G401 (cell line): ENCODE measurements around the gene NFATC2. TPM values are rescaled to one million over a fixed set of nuclear protein-coding genes. Genes with fewer than 3 reads are reported as not detected.
"Not testable (repeated sequence)": the region's sequence is repeated elsewhere in the genome, so short reads cannot be mapped to it uniquely, and the experiment has no call there.

Experiments used
- DNase-seq: peaks from one replicate; pipeline ENCODE4 v3.0.0-alpha.2; 2015; ENCODE audit warnings: low spot score
- in situ Hi-C: cut with HindIII; loops from 2 replicates; pipeline ENCODE4 v1.10.0; 2016; ENCODE audit warnings: low sequenced_read_pairs, mixed read lengths
- total RNA-seq: library from RNA; depleted of rRNA; stranded (reverse); fragments of >200 nt; shearing (Covaris generic); gene quantifications from 2 replicates; pipeline ENCODE4 v1.2.3, GENCODE V29; 2014

The NFATC2 gene
- total RNA-seq, 1 experiment from 2014 or later = 0.95 TPM

GRCh38 chr20:51545515-51545914 is 3.0 kb upstream of the NFATC2 start:
- no peak for DNase-seq
- in situ Hi-C loops = no loop called here

DNA sequence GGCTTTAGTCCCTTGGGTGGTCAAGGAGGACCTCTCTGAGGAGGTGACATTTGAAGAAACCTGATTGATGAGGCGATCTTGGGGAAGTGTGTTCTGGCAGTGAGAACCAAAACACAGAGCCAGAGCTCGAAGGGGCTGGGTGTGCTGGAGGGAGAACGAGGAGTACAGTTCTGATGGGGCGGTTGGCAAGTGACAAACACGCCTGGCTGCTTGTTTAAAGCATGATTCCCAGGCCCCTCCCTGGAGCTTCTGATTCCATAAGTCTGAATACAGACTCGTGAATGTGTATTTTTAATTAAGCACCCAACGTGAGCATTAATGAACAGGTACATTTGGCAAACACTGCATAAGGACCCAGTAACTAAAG is 886 bp upstream of the NFATC2 start:
- no peak for DNase-seq
- in situ Hi-C loops = no loop called here

- in situ Hi-C loops = no loop called here
Observed at GRCh38 chr20:51542033-51542570, 417 bp downstream of the NFATC2 start.

DNA sequence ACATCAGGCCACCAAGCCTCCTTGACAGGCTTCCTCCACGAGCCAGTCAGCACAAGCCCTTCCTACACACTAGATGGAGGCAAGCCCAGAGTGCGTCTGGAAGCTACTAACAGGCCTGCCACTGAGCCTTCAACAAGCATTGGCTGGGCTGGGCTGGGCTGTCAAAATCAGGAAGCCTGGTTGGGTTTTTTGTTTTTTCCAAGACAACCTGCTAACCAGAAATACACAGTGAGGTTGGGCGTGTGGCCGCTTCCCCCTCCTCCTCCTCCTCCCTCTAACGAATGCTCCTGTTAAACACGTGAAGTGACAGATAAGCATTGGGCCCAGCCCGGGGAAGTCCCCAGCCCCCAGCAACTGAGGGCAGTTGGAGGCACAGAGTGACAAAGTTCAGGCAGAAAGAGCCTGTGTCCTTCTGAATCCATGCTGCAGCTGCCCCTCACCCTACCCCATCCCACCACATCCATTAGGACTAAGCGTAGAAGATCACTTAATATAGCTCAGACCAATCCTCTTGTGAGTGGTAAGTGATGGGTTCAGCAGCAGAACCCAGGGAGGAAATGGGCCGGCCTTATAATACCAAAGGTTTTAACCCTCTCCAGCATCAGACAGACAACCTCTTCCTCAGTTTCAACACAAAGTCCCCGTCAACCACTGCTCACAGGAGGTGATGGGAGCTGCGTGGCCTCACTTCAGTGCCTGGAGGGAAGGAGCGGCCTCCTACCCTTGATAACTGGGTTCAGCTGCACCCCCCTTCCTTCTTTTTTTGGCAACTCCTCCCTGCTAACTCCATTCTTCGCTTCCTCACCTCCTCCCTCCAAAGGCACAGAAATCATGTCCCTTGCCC is 1.1 kb downstream of the NFATC2 start:
- in situ Hi-C loops = no loop called here
- DNase-seq = peak; percentile 24

More at GRCh38 chr20:51542033-51542570, 417 bp downstream of the NFATC2 start:
- DNase-seq = no peak

DNA sequence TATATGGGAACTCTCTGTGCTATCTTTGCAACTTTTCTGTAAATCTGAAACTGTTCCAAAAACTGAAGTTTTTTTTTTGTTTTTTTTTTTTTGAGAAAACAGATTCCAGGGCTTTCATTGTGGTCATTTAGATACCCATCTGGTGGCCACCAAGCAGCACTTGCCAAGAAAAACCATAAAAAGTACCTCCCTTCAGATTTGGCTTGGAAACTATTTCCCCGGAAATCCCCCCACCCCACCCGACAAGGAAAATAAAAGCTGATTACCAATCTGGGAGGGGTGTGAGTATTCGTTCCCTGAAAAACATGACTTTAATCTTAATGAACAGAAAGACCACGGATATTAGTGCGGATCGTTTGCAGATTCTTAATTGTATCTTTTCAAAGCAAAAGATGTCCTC is 1.9 kb downstream of the NFATC2 start:
- in situ Hi-C loops = no loop called here

DNA sequence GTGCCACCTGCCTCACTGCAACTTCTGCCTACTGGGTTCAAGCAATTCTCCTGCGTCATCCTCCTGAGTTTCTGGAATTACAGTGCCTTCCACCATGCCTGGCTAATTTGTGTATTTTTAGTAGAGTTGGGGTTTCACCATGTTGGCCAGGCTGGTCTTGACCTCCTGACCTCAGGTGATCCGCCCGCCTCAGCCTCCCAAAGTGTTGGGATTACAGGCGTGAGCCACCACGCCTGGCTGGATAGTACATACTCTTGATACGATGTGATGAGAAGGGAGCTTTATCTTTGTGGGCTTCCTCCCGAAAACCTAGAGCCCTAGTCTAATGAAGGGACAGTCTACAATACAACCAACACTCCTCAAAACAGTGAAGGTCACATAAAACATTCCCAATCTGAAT is 2.4 kb downstream of the NFATC2 start:
- DNase-seq, in situ Hi-C loops: not testable (repeated sequence)

More for the DNA sequence above, 1.9 kb downstream of the NFATC2 start:
- DNase-seq = no peak

- in situ Hi-C loops = no loop called here
Observed at GRCh38 chr20:51536116-51537069, 6.1 kb downstream of the NFATC2 start.

DNA sequence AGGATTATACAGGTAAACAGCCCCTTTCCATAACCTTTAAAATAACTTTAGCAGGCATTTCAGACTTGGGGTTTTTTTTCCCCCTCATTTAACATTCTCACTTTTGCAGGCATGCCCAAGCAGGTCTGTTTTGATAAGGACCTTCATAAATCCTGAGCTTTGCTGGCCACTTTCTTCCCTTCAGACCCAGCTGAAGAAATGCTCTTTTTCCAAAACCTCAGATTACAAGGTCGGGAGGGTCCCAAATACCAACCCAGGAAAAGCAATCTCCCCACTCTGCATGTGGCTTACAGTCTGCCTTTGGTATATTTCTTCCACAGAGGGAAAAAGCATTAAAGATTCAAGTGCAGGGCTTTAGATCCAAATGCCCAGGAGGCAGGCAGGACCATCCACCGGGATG is 6.8 kb downstream of the NFATC2 start:
- in situ Hi-C loops = no loop called here
- DNase-seq = no peak

More at GRCh38 chr20:51536116-51537069, 6.1 kb downstream of the NFATC2 start:
- DNase-seq = no peak

- DNase-seq = no peak
- in situ Hi-C loops = no loop called here
Observed at GRCh38 chr20:51535075-51535386, 7.5 kb downstream of the NFATC2 start.

GRCh38 chr20:51533291-51534172 is 9.0 kb downstream of the NFATC2 start:
- DNase-seq = no peak
- in situ Hi-C loops = no loop called here

DNA sequence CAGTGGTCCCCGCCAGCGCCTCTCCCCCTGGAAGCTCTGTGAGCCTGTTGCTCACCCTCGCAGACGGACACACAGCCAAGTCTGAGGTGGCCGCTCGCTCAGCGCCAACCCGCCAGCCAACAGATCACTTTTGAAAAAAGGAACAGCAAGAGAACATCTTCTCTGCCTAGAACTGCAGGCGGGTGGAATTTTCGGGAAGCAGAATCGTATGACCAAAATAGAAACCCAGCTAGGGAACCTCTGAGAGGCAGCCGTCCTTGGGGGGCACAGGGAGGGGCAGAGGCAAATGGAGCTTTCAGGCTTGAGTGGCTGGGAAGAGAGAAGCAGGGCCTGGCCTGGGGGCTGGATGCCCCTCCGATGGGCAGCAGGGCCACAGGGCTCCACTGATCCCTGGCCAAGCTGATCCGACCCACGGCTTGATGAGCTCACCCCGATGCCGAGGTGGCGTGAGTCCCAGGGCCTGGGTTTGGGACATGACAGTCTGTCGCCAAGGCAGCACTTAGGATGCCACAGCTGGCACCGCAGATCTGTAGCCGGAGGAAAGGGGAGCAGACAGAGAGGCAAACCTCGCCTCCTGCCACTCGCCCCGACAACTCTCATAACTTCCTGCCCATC is 9.8 kb downstream of the NFATC2 start:
- DNase-seq = peak; percentile 9
- in situ Hi-C loops = no loop called here

DNA sequence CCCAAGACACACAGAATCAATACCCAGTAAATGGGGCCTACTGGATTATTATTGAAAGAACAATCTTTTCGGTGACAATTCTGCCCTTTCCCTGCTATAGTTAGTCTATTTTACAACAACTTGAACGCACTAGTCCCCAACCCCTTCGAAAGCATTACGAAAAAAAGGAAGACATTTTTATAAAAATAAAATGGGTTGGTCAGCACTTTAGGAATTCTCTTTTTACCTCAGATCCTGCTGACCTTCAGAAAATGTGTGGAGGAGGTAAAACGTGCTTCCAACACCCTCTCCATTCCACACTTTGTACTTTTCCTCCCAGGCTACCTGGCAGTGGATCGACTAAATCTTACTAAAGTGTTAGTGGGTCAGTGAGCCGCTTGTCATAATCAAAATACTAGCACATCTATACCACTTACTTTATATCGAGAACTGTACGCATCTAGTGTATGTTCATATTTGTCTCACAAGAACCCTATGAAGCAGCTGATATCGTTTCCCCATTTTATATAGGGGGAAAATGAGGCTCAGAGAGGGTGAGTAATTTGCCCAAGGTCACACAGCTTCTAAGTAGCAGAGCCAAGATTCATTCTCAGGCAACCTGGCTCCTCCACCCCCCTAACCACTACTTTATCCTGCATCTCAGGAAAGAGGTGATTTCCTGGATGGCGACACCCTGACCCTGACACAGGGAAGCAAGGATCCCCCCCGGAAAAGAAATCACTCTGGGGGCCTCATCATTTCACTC is 10.6 kb downstream of the NFATC2 start:
- in situ Hi-C loops = no loop called here

GRCh38 chr20:51531141-51531710 is 11.3 kb downstream of the NFATC2 start:
- in situ Hi-C loops = no loop called here
- DNase-seq = no peak

More for the DNA sequence above, 10.6 kb downstream of the NFATC2 start:
- DNase-seq = no peak

DNA sequence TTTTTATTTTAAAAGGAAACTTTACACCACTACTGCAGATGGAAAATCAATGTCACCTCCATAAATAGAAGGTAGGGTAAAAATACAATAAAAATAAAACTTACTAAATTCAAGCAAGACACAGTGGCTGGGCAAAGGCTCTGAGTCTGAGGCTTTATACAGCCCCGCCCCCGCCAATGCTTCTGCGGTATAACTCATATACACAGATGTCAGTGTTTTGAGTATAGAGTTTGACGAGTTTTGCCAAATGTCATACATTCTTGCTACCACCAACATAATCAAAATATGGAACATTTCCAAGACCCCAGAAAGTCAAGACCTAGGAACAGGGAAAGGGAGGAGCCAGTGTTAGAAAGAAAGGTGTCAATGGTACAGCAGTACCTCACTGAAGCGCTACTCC is 12.8 kb downstream of the NFATC2 start:
- in situ Hi-C loops = no loop called here
- no peak for DNase-seq

GRCh38 chr20:51529081-51529681 is 13.3 kb downstream of the NFATC2 start:
- no peak for DNase-seq
- in situ Hi-C loops = no loop called here

GRCh38 chr20:51528263-51529027 is 14.1 kb downstream of the NFATC2 start:
- no peak for DNase-seq
- in situ Hi-C loops = no loop called here

DNA sequence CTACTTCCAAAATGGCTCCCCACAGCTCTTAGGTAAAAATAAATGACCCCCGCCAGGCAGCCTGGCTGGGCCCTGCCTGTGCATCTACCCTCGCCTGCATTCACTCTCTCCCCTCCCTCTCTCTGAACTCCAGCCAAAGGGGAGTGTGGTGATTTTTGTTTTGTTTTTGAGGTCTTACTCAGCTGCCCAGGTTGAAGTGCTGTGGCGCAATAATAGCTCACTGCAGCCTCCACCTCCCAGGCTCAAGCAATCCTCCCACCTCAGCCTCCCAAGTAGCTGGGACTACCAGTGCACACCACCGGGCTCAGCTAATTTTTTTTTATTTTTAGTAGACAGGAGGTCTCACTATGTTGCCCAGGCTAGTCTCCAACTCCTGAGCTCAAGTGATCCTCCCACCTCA is 15.8 kb downstream of the NFATC2 start:
- in situ Hi-C loops = no loop called here
- DNase-seq = no peak
